ENCODE data around the gene FMN1.

The FMN1 gene

GRCh38 chr15:33201491-33202231 lies 7.1 kb upstream of the FMN1 start:
- no peak for TF ChIP-seq CTCF (IDR thresholded peaks at IDR 0.05; ENCODE audit: insufficient read depth, low read length, missing control alignments)
- no peak for DNase-seq (ENCODE audit: low read depth, low spot score)
- ChIA-PET CTCF (interaction anchor here (0.7 to 3.6 kb wide), 3 partner anchors 15 to 91 kb away, joined by 3 to 14 read pairs (median 4); no protein-coding TSS in a partner anchor), POLR2A (no interaction called here)
- no peak overlapping the region for H3K4me3 ChIP-seq (ENCODE audit: low read depth, low read length)

- no peak overlapping the region for H3K4me3 ChIP-seq (ENCODE audit: low read depth, low read length)
- TF ChIP-seq CTCF (IDR thresholded peaks at IDR 0.05; ENCODE audit: insufficient read depth, low read length, missing control alignments): no peak
- no peak for DNase-seq (ENCODE audit: low read depth, low spot score)
- POLR2A ChIA-PET: no interaction called here
- CTCF ChIA-PET: interaction anchor here (0.7 to 3.6 kb wide), 3 partner anchors 15 to 91 kb away, joined by 3 to 14 read pairs (median 4); no protein-coding TSS in a partner anchor
These were observed 6.4 kb upstream of the FMN1 start for GRCh38 chr15:33200903-33201302.

- H3K4me3 ChIP-seq (ENCODE audit: low read depth, low read length): no peak overlapping the region
- no peak for DNase-seq (ENCODE audit: low read depth, low spot score)
- TF ChIP-seq CTCF (IDR thresholded peaks at IDR 0.05; ENCODE audit: insufficient read depth, low read length, missing control alignments): no peak
- ChIA-PET CTCF (interaction anchor here (0.9 to 3.6 kb wide), 2 partner anchors 16 to 92 kb away, joined by 4 to 14 read pairs; no protein-coding TSS in a partner anchor), POLR2A (no interaction called here)
These were observed 5.9 kb upstream of the FMN1 start for GRCh38 chr15:33200444-33200843.

GRCh38 chr15:33198541-33198940 lies 4.0 kb upstream of the FMN1 start:
- TF ChIP-seq CTCF (IDR thresholded peaks at IDR 0.05; ENCODE audit: insufficient read depth, low read length, missing control alignments): no peak
- ChIA-PET POLR2A (interaction anchor here (0.7 kb wide), 1 partner anchor 16 kb away, joined by 3 read pairs; no protein-coding TSS in a partner anchor), CTCF (interaction anchor here (1.1 kb wide), 1 partner anchor 16 kb away, joined by 3 read pairs; no protein-coding TSS in a partner anchor)
- H3K4me3 ChIP-seq (ENCODE audit: low read depth, low read length): no peak overlapping the region
- DNase-seq (ENCODE audit: low read depth, low spot score): no peak

- POLR2A ChIA-PET: no interaction called here
- TF ChIP-seq CTCF (IDR thresholded peaks at IDR 0.05; ENCODE audit: insufficient read depth, low read length, missing control alignments): no peak
- no peak overlapping the region for H3K4me3 ChIP-seq (ENCODE audit: low read depth, low read length)
- CTCF ChIA-PET: no interaction called here
- no peak for DNase-seq (ENCODE audit: low read depth, low spot score)
These were observed 3.1 kb upstream of the FMN1 start for GRCh38 chr15:33197636-33198035.

- POLR2A ChIA-PET: no interaction called here
- peak overlapping the region; percentile 68 for H3K4me3 ChIP-seq (ENCODE audit: low read depth, low read length)
- CTCF ChIA-PET: interaction anchor here (0.6 to 1.7 kb wide), 4 partner anchors 10 to 506 kb away, joined by 3 to 5 read pairs (median 4); no protein-coding TSS in a partner anchor
- DNase-seq (ENCODE audit: low read depth, low spot score): no peak
- TF ChIP-seq CTCF (IDR thresholded peaks at IDR 0.05; ENCODE audit: insufficient read depth, low read length, missing control alignments): no peak
These were observed 277 bp downstream of the FMN1 start for GRCh38 chr15:33194237-33194636.
